GM21786 (cell line): Measurements from ENCODE around the gene HSPA9.

Experiments
- ATAC-seq: cut with Tn5 transposase; IDR thresholded peaks from one replicate; pipeline ENCODE4 v1.9.1; 2021; ENCODE audit not compliant: unreplicated experiment

HSPA9 gene

DNA sequence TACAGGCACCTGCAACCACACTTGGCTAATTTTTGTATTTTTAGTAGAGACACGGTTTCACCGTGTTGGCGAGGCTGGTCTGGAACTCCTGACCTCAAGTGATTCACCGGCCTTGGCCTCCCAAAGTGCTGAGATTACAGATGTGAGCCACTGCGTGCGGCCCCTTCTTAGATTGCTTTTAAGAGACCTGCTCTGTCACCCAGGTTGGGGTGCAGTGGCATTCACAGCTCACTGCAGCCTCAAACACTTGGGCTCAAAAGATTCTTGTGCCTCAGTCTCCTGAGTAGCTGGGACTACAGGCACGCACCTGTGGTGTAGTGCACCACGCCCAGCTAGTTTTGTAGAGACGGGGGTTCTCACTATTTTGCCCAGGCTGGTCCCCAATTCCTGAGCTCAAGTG, 11.0 kb downstream of the HSPA9 start:
- no peak for ATAC-seq

DNA sequence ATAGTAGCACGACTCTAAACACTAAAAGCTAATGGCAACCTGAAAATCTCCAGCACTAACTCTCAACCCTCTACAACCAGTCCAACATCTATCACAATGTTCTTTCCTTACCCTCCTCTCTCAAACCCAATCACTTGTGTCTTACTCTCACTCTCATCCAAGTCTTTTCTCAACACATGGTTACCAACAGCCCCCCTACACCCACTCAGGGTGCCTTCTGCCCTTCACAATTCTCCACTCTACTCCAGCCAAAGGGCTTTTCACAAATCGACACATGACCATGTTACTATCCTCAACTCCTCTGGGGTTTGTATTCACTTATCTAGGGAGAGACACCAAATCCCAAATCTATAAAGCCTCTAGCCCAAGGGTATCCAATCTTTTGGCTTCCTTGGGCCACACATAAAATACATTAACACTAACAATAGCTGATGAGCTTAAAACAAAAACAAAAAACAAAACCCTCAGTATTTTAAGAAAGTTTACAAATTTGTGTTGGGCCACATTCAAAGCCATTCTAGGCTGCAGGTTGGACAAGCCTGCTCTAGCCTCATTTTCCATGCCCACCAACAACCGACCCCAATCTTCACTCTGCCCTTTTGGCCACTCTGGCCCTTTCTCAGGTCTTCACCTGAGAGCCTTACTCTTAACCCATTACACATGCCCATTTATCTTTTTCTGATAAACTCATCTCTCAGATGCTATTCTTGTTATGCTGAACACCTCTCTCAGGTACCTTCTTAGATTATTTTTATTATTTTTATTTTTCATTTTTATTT, 11.7 kb downstream of the HSPA9 start:
- no peak for ATAC-seq

DNA sequence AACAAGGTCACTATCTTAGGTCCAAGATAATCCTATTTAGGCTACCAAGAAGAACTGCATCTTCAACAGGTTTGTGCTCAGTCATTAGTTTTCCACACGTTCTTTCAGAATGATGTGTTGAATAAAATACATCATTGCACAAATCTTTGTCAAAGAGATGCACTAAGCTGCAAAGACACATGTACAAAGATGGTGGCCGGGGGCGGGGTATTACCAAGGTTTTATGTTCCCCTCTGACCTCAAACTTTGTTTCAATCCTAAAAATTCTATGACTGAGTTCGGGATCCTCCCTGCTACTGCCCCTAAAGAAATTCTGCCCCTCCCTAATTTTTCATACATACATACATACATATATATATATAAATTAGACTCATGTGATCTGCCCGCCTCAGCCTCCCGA, 14.2 kb downstream of the HSPA9 start:
- no peak for ATAC-seq

DNA sequence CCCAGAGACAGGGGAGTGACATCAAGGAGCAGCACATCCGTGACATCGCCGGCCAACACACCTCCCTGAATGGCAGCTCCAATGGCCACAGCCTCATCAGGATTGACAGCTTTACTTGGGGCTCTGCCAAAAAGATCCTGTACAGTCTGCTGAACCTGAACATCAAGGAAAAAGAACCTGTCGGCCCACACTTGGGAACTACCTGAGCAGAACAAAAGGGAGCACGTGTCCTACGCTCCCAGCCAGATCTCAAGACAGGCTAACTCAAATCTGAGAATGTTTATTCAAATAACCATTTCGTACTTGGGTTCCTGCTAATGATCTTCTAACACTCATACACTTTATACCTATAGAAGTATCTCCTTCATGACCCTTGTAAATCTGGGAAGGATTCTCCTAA, 15.3 kb downstream of the HSPA9 start:
- ATAC-seq: no peak

DNA sequence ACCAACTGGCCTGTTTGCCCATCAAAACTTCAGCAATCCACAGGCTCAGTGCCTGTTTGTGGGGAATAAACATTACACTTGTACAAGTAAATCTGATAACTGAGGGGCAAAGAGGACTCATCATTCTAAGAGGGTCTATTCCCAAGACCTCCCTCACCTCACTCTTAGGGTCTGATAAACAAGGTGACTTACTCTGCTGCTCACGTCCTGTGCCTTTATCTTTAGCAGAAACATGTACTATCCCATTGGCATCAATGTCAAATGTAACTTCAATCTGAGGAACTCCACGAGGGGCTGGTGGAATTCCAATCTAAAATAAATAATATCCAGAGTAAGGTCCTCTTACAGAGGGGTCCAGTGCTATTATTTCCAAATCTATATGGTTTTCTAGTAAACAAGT, 17.5 kb downstream of the HSPA9 start:
- no peak for ATAC-seq

DNA sequence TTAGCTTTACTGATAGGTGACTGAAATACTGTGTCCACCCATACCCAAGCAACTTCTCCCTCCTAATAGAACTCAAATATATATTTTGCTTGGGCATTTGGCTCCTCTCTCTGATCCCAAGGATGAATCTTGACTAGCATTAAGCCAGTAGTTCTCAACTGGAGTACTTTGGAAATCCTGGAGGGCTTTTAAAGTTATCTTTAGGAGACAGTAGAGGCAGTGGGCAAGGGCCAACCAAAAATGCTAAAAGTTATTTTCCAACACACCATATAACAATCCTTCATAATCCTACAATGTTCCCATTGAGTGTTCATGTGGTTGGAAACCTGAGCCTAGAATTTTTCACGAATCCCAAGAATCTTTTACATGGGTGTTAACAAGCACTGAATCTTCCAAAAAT, 21.1 kb downstream of the HSPA9 start:
- ATAC-seq: no peak

DNA sequence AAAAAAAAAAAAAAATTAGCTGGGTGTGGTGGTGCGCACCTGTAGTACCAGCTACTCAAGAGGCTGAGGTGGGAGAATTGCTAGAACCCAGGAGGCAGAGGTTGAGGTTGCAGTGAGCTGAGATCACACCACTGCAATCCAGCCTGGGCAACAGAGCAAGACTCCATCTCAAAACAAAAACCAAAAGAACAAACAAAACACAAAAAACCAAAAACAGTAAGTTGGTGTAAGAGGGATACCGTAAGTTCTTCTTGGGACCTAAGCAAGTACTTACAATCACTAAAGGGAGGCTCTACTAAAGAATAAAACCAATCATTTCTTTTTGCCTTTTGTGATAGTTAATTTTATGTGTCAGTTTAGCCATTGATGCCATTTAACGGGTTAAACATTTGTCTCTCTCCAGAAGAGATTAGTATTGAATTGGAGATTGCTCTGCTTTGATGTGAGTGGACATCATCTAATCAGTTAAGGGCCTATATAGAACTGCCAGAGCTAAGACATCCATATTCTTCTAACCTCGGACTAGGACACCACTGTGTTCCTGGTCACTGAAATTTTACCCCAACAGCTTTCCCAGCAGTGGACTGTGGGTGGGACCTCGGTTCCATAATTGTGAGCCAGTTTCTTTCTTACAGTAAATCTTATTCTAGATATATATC, 21.6 kb downstream of the HSPA9 start:
- ATAC-seq: no peak

DNA sequence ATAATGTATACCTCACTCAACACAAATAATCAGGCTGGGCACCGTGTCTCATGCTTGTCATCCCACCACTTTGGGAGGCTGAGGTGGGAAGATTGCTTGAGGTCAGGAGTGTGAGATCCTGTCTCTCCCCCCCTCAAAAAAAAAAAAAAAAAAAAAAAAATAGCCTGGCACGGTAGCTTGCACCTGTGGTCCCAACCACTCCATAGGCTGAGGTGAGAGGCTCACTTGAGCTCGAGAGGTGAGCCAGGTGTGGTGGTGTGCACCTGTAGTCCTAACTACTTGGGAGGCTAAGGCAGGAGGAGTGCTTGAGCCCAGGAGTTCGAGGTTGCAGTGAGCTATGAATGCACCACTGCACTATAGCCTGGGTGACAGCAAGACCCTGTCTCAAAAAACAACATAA, 22.5 kb downstream of the HSPA9 start:
- no peak for ATAC-seq

DNA sequence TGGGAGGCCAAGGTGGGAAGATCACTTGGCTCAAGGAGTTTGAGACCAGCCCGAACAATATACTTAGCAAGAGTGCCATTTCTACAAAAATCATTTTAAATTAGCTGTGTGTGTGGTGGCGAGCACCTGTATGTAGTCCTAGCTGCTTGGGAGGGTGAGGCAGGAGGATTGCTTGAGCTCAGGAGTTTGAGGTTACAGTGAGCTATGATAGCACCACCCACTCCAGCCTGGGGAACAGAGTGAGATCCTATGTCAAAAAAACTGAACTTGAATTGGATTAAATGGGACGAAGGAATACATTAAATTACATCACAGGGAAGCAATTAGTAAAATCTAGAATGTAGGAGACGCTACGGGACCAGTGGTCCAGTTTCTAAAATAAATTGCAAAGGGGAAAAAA, 25.8 kb downstream of the HSPA9 start:
- no peak for ATAC-seq

DNA sequence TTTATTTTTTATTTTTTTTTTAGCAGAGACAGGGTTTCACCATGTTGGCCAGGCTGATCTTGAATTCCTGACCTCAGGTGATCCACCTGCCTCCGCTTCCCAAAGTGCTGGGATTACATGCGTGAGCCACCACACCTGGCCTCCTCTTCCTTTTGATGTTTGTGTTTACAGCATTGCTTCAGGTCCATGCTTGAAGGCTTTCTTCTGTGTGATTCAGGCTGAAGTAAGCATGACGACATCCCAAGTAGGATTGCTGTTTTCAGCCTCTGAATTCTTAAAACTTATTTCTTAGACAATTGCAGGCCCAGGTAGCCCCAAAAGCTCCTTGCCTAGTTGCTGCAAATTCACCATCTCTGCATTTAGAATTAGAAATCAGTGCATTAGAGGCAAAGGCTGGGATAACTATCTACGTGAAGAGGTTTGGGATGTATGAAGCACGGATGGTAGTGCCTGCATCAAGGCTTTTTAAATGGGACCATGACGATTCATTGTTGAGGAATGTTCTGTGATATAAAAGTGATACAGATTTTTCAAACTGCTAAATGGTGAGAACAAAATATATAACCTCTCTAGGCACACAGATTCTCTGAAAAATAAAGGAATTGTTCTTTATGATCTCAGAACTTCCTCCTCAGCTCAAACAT, 29.2 kb downstream of the HSPA9 start:
- ATAC-seq: no peak

DNA sequence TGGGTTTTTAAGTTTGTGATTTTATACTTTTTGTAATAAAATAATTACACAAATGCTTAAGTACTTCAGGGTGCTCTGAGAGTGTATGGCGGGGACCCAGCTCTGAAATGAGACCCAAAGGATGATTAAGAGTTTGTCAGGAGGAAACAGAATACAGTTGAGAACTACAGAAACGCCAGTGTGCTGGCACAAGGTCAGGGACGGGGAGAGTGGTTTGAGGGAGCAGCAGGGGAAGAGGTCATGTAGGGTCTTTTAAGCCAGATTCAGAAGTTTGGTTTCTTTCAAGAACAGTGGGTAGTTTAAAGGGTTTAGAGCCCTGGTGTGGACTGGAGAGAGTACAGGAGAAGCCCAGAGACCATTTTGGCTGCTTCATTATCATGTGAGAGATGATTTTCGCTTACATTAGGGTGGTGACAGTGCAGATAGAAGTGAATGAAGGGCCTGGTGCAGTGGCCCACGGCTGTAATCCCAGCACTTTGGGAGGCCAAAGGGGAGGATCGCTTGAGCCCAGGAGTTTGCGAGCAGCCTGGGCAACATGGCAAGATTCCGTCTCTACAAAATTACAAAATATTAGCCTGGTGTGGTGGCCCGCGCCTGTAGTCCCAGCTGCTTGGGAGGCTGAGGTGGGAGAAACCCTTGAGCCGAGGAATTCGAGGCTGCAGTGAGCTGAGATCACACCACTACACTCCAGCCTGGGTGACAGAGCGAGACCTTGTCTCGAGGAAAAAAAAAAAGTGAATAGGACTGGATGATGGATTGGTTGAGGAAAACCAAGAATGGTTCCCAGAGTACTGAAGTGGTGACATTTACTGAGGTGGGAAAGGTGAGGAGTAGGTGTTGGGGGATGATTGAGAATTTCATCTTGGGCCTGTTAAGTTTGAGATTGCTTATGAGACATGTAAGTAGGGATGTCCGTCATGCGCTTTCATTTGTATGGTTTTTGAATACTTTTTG, 30.7 kb downstream of the HSPA9 start:
- ATAC-seq: no peak

DNA sequence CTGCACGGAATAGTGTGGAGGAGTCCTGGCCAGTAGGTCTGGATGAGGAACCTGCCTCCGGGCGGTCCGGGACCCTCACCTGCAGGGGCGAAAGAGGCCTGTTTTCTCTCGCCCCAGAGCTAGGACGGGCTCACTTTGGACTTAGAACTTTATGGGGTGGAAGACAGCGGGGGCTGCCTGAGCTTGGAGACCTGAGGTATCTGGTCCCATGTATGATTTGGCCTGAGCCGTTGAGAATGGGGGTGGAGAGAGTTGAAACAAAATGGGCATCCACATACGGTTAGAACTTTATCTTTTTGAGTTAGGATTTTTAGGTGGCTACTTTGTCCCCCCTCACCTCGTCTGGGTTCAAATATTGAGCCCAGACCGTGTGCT, 31.5 kb downstream of the HSPA9 start:
- ATAC-seq: peak; percentile 34

DNA sequence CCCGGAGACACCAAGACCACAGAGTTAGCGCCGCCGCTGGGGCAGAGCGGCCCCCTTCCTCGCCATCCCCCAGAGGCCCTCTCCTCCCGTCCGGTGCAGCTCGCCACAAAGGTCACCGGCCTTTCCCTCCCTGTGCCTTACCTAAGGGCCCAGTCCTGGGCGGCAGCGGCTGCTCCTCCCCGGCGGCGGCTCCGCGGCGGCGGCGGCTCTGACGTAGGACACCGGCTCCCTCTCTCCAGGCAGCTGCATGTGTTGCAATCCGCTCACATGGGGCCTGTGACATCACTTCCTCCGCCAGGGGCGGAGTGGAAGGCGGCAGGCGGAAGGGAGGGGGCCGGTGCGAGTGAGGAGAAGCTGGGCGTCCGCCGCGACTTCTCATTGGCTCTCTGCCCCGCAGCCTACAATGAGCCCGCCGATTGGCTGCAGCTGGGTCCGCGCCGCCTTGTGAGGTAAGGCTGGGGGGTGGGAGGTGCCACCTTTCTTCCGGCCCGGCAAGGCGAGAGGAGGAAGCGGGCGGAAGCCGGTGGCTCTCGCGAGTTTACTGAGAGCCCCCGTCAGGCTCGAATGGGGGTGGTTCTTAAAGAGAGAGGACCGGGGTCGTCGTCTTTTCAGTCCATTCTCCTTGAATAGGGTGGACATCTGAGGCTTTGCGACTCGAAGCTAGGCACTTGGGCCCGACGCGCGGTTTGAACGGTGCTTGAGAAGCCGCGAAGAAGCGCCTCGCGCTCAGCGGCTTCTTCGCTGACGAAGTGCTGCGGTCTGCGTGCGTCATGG, 32.1 kb downstream of the HSPA9 start, which contains the start of gene ETF1:
ETF1 (minus strand) TSS at position 281 of the 774 bp plus-strand sequence. CDS start 318 bp downstream, outside the sequence.
- peak; percentile 92 for ATAC-seq

DNA sequence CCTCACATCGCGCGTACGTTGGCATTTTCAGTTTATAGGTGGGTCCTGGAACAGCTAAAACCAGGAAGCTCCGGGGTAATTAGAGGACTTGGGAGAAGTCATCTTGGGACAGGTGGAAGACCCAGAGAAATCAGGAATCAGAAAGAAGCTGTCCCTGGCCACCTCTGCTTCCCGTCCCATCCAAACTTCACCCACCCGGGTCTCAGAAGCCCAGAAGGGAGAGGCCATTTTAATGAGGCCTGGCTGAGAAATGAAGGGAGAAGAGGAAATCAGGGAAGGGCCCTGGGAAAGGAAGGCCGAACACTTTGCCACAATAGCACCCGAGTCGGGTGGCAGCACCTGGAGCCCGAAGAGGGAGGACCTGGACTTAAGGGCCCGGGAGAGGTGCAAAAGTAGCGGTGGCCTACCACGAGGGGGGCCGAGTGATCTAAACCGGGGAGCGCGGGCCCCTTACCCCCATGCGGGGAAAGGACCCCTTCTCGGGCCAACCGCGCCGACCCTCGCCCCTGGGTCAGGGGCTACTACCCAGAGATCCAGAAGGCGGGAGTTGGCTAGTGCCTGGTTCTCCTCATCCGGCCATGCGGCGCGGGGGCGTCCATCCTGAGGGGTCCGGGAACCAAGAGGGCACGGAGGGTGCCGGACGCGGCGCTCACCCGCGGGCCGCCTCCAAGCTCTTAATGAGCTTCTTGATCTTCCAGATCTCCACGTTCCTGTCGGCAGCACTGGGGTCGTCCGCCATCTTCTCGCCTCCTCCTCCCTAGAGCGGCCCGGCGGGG, 32.8 kb downstream of the HSPA9 start:
- no peak for ATAC-seq

DNA sequence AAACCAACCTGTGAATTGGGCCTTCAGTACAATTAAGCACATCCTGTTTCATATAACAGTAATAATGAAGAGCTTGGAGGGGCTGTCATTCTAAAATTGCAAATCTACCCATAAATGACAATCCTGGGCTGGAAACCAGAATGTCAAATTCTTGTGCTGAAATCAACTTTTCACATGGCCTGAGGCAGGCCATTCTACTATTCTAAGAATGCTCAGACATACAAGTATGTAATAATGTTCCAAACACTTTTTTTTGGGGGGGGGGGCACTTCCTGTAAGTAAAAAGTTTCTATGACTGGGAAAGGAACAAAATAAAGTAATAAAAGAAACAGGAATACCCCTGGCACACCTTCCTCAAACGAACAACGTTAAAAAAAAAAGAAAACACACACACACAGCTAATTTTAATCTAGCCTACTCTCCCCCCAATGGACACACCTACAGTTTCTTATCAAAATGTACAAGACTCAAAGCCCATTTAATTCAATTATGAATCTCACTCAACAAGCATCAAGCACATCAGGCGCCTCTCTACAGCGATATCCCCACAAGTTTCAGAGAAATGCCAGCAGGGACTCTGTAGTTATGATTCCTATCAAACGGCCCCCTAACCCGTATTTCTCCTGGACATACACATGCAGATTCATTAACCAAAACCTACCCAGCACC, 33.6 kb downstream of the HSPA9 start:
- ATAC-seq: no peak

DNA sequence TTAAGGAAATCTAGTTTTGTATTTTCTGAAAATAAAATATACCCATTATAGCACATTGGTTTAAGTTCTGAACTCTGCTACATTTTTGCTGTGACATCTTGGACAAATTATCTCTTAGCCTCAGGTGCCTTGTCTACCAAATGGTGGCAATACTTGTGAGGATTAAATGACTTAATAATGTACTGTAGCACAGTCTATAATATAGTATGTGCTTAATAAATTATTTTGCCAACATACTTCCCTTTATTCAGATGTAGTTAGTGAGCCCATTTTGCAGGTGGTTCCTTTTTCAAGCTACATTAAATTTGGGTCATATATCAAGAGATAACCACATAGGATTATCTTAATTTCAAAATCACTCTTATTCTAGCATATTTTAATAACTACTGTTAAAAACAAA, 35.4 kb downstream of the HSPA9 start:
- no peak for ATAC-seq

DNA sequence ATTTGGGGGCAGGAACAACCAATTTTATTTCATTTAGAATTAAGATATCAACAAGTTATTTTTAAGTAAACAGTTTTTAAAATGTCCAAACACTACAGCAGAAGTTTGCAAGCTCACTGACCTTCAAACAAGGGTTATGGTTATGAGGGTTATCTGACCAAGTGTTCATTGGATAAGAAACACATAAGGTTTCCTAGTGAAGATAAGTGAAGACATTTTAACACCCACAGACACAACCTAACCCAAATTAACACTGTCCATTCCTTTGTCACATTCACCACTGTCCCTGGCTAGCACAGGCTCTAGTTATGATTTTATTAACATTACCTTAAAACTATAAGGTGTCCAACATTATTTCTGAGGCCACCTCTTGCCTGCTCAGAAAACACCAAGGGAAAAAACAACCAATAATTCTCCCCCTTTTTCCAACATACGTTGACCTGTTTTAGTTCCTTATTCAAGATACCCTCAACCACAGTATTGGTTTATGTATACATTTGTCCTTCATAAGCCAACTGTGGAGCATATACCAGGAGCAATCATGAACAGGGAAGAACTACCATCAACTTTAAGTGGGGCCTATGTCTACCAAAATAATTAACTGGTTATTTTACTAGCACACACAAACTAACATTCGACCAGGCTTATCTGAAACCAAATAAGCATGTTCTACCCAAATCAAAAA, 36.1 kb downstream of the HSPA9 start:
- no peak for ATAC-seq

DNA sequence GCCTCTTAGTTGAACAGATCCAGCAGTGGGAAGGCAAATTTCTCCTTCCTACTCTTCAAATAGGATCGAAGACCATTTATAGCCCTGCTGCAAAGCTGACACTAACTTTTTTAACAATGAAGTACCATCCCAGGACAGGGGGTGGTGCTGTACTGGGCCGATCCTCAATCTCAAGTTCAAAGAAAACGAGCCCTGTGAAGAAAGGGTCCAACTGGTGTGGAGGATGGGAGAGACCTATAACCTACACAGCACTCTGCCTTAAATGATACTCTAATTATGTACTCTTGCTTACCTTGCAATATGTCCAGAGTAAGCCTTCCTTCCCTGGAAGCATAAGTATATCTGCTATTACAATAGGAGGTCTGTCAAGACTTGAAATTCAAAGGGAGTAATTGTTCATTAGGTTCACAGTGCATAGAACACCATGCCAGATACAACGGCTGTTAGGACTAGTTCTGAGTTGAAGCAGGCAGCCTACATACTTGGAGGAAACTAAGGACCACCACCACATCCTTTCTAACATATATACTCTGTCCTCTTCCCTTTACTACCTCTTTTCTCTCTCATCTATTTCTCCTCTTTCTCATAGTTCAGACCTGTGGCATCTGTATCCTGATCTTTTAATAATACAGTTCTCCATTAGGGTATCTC, 38.4 kb downstream of the HSPA9 start:
- no peak for ATAC-seq
